ENCODE measurements around the gene C21orf58. TPM values are rescaled to one million over a fixed set of nuclear protein-coding genes. Genes with fewer than 3 reads are reported as not detected.

C21orf58 gene
- total RNA-seq, 1 donor from 2014 or later, result 2.9 TPM

- no peaks in the 10 kb centered on the region for H3K27me3 ChIP-seq
- peaks cover 0 to 56% of the 10 kb centered on the region in 2 donors for H3K36me3 ChIP-seq
- intact Hi-C loops (cut with DNase I), result no loop called here
- H3K27ac ChIP-seq, result no peak overlapping the region
- DNase-seq (ENCODE audit: extremely low spot score in 2 of 2), result no peak
- H3K4me3 ChIP-seq, result no peak overlapping the region
- H3K9me3 ChIP-seq, result no peaks in the 10 kb centered on the region
- no peak for TF ChIP-seq POLR2A (IDR thresholded peaks at IDR 0.05)
- no peaks in the 10 kb centered on the region for H3K4me1 ChIP-seq
Measured at GRCh38 chr21:46357335-46357604, 33.6 kb upstream of the C21orf58 start.

DNA sequence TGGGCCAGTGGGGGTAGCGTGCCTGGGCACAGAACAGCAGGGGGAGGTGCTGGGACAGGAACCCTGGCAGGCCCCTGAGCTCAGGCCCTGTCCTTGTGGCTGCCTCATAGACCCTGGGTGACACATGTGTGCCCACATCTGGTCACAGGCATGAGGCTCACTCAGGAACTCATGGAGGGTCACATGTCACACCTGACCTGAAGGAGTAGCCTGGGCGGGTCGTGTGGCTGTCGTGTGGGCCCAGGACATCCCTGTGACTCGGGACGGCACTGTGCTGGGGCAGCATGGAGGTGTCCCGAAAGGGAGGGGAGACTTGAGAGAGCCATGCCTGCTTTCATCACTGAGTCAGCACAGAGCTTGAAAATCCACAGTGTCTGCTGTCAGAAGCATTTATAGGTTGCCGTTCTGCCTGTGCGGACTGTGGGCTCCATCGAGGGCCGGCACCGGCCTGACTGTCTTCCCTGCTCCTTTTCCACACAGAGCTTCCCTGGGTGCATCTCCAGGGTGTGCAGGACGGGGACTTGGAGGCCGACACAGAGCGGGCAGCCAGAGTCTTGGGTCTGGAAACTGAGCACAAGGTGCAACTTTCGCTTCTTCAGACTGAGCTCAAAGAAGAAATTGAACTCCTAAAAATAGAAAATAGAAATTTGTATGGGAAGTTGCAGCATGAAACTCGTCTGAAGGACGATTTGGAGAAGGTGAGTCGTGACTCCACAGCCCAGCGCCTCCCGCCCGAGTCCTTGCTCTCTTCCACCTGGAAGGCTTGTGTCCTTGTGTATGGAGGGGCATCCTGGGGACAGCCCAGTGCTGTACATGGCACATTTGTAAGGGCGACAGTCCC, 33.0 kb upstream of the C21orf58 start:
- Histone ChIP-seq H3K4me1 (no peaks in the 10 kb centered on the region), H3K9me3 (no peaks in the 10 kb centered on the region), H3K27ac (no peak overlapping the region), H3K27me3 (no peaks in the 10 kb centered on the region), H3K36me3 (peaks cover 0 to 56% of the 10 kb centered on the region in 2 donors), H3K4me3 (no peak overlapping the region)
- intact Hi-C loops (cut with DNase I), result no loop called here
- no peak for DNase-seq (ENCODE audit: extremely low spot score in 2 of 2)
- TF ChIP-seq POLR2AphosphoS5 (IDR thresholded peaks at IDR 0.05; ENCODE audit: insufficient read depth in 1 of 2, low read depth in 1 of 2), result no peak
- TF ChIP-seq CTCF (IDR thresholded peaks at IDR 0.05), result no peak
- TF ChIP-seq POLR2A (IDR thresholded peaks at IDR 0.05), result no peak

DNA sequence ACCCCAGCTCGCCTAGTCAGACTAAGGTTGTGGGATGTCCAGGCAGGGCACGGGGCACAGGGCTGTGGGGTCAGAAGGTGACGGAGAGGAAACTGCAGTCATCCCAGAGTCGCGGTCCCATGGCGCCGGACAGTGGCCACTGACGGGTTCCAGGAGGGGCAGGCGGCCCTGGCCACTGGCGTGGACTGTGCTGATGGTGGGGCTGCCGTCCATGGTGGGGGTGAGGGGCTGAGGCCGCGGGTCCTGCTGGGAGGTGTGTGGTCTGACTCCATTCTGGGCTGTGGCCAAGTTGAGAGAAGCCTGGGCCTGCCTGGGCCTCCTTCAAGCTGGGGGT, 32.3 kb upstream of the C21orf58 start:
- TF ChIP-seq POLR2A (IDR thresholded peaks at IDR 0.05), result no peak
- no peak for TF ChIP-seq CTCF (IDR thresholded peaks at IDR 0.05)
- no peak for TF ChIP-seq POLR2AphosphoS5 (IDR thresholded peaks at IDR 0.05; ENCODE audit: insufficient read depth in 1 of 2, low read depth in 1 of 2)
- intact Hi-C loops (cut with DNase I), result no loop called here
- H3K4me3 ChIP-seq, result no peak overlapping the region
- H3K9me3 ChIP-seq, result no peaks in the 10 kb centered on the region
- peaks cover 0 to 51% of the 10 kb centered on the region in 2 donors for H3K36me3 ChIP-seq
- H3K27ac ChIP-seq, result no peak overlapping the region
- DNase-seq (ENCODE audit: extremely low spot score in 2 of 2), result no peak
- no peaks in the 10 kb centered on the region for H3K27me3 ChIP-seq
- no peaks in the 10 kb centered on the region for H3K4me1 ChIP-seq

- H3K27ac ChIP-seq, result no peak overlapping the region
- TF ChIP-seq POLR2AphosphoS5 (IDR thresholded peaks at IDR 0.05; ENCODE audit: insufficient read depth in 1 of 2, low read depth in 1 of 2) (no peak), CTCF (IDR thresholded peaks at IDR 0.05) (no peak), POLR2A (IDR thresholded peaks at IDR 0.05) (no peak)
- DNase-seq (ENCODE audit: extremely low spot score in 2 of 2), result no peak
- no peaks in the 10 kb centered on the region for H3K9me3 ChIP-seq
- no peaks in the 10 kb centered on the region for H3K4me1 ChIP-seq
- peaks cover 0 to 56% of the 10 kb centered on the region in 2 donors for H3K36me3 ChIP-seq
- intact Hi-C loops (cut with DNase I), result no loop called here
- H3K4me3 ChIP-seq, result no peak overlapping the region
- no peaks in the 10 kb centered on the region for H3K27me3 ChIP-seq
Measured at GRCh38 chr21:46355161-46356004, 31.7 kb upstream of the C21orf58 start.

DNA sequence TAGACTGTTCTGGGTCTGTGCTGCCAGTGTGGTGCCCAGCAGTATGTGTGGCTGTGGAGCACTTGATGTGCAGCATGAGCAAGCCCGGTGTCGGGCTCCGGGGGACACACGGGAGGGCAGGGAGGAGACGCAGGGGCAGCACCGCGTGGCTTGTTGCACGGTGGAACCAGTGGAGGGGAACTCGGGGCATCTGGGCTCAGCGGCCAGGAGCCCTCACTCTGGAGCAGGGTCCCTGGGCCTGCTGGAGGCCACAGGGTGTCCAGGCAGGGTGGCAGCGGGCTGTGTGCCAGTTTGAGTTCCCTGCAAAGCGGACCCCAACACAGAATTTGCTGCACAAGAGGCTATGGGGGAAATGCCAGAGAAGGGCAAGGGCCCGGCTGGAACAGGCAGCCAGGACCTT, 30.8 kb upstream of the C21orf58 start:
- no peak for DNase-seq (ENCODE audit: extremely low spot score in 2 of 2)
- no peak for TF ChIP-seq POLR2A (IDR thresholded peaks at IDR 0.05)
- TF ChIP-seq CTCF (IDR thresholded peaks at IDR 0.05), result no peak
- no peak for TF ChIP-seq POLR2AphosphoS5 (IDR thresholded peaks at IDR 0.05; ENCODE audit: insufficient read depth in 1 of 2, low read depth in 1 of 2)
- Histone ChIP-seq H3K4me3 (no peak overlapping the region), H3K36me3 (peaks cover 0 to 63% of the 10 kb centered on the region in 2 donors), H3K9me3 (no peaks in the 10 kb centered on the region), H3K27ac (no peak overlapping the region), H3K27me3 (no peaks in the 10 kb centered on the region), H3K4me1 (no peaks in the 10 kb centered on the region)
- intact Hi-C loops (cut with DNase I), result no loop called here
